H1 (cell line): ENCODE results near the gene RBL1. TPM values are rescaled to one million over a fixed set of nuclear protein-coding genes. Genes with fewer than 3 reads are reported as not detected.
A peak's percentile ranks its signal among the peaks of the same experiment; 100 is the strongest.

Source experiments
- ASH2L ChIP-seq: fragments of 200-600, 300-600 bp; sonication (generic); IDR thresholded peaks from one replicate; pipeline ENCODE4 v1.7.1; 2017; ENCODE audit warnings: low read length
- BCL11A ChIP-seq, 2 experiments: IDR thresholded peaks; one replicate each; pipeline ENCODE4 v1.6.1; 2011; ENCODE audit warnings: low read depth in 2 of 2, low read length in 2 of 2, mild to moderate bottlenecking in 2 of 2
- BRCA1 ChIP-seq: IDR thresholded peaks from 2 replicates; pipeline ENCODE4 v1.6.1; 2012; ENCODE audit warnings: low read depth, low read length, improper control_type of control experiment
- CHD1 ChIP-seq: IDR thresholded peaks from 2 replicates; pipeline ENCODE4 v1.6.1; 2012; ENCODE audit warnings: low read depth, low read length, improper control_type of control experiment
- CREB1 ChIP-seq: IDR thresholded peaks from 2 replicates; pipeline ENCODE4 v1.6.1; 2012; ENCODE audit warnings: inconsistent platforms
- CTBP2 ChIP-seq: IDR thresholded peaks from 2 replicates; pipeline ENCODE4 v1.7.0; 2011; ENCODE audit warnings: borderline replicate concordance, mild to moderate bottlenecking, moderate library complexity, mixed read lengths, low read length; ENCODE audit not compliant: insufficient read depth, insufficient read length
- GABPA ChIP-seq: IDR thresholded peaks from 2 replicates; pipeline ENCODE4 v1.6.1; 2011; ENCODE audit warnings: mild to moderate bottlenecking, low read length, moderate library complexity, borderline replicate concordance; ENCODE audit not compliant: insufficient read depth
- GTF2F1 ChIP-seq: IDR thresholded peaks from 2 replicates; pipeline ENCODE4 v1.6.1; 2012; ENCODE audit warnings: low read depth, low read length, improper control_type of control experiment, borderline replicate concordance
- HDAC2 ChIP-seq, 2 experiments: fragments of 300-600 bp in 1 of 2; sonication (generic) in 1 of 2; IDR thresholded peaks; 2 replicates each; pipeline ENCODE4 v1.6.1; 2011 to 2012; ENCODE audit warnings: low read depth in 2 of 2, low read length in 2 of 2, mild to moderate bottlenecking in 2 of 2, moderate library complexity in 2 of 2, borderline replicate concordance in 1 of 2, inconsistent platforms in 1 of 2
- JUND ChIP-seq: IDR thresholded peaks from 2 replicates; pipeline ENCODE4 v1.6.1; 2011; ENCODE audit warnings: mild to moderate bottlenecking, improper control_type of control experiment, low read length
- KDM5A ChIP-seq: fragments of 200-600 bp; IDR thresholded peaks from 2 replicates; pipeline ENCODE4 v1.7.1; 2012; ENCODE audit warnings: mild to moderate bottlenecking, low read length, inconsistent platforms, mixed read lengths
- NANOG ChIP-seq: IDR thresholded peaks from 2 replicates; pipeline ENCODE4 v1.6.1; 2011; ENCODE audit warnings: low read length, low read depth, mild to moderate bottlenecking, inconsistent platforms; ENCODE audit not compliant: insufficient read depth, poor library complexity, severe bottlenecking
- NRF1 ChIP-seq: IDR thresholded peaks from 2 replicates; pipeline ENCODE4 v1.6.1; 2011; ENCODE audit warnings: mild to moderate bottlenecking, low read depth, low read length, improper control_type of control experiment
- POU5F1 ChIP-seq: IDR thresholded peaks from 2 replicates; pipeline ENCODE4 v1.6.1; 2011; ENCODE audit warnings: low read depth, mild to moderate bottlenecking, low read length, moderate library complexity
- RFX5 ChIP-seq: IDR thresholded peaks from 2 replicates; pipeline ENCODE4 v1.6.1; 2011; ENCODE audit warnings: low read depth, low read length, improper control_type of control experiment, borderline replicate concordance
- SAP30 ChIP-seq: fragments of 300-600 bp; sonication (generic); IDR thresholded peaks from 2 replicates; pipeline ENCODE4 v1.7.1; 2012; ENCODE audit warnings: low read length, moderate library complexity, mild to moderate bottlenecking, inconsistent platforms; ENCODE audit not compliant: insufficient read depth, insufficient replicate concordance
- SIRT6 ChIP-seq: IDR thresholded peaks from one replicate; pipeline ENCODE4 v1.7.1; 2012; ENCODE audit warnings: low read length, inconsistent platforms
- SP4 ChIP-seq: IDR thresholded peaks from 2 replicates; pipeline ENCODE4 v1.6.1; 2012; ENCODE audit warnings: low read length, inconsistent platforms
- TAF1 ChIP-seq: IDR thresholded peaks from 2 replicates; pipeline ENCODE4 v1.6.1; 2011; ENCODE audit warnings: mild to moderate bottlenecking, low read depth, low read length
- polyA plus RNA-seq, 7 experiments: library from polyadenylated mRNA; depleted of rRNA in 3 of 7; stranded (reverse) in 5 of 7; unstranded in 2 of 7; fragments of >200 nt in 5 of 7; fragments of 200-250 nt in 2 of 7; gene quantifications; 1 replicate in 5 of 7; 2 replicates in 1 of 7; 4 replicates in 1 of 7; pipeline versions ENCODE4 v1.2.1 to v1.2.3, GENCODE V29; 2011 to 2013; ENCODE audit warnings: missing spikeins in 2 of 7, mixed read lengths in 2 of 7
- total RNA-seq: library from RNA; stranded (reverse); fragmentation: NEBNext Ultra II Directional; extraction: Animal tissue kit (Norgen Biotek cat#: 25700); gene quantifications from 2 replicates; pipeline ENCODE4 v1.2.1, GENCODE V29; 2021
- TF ChIP-seq, protein P1 (sequence below): IDR thresholded peaks from 2 replicates; pipeline ENCODE4 v1.6.1; 2011; ENCODE audit warnings: low read length, improper control_type of control experiment
- TF ChIP-seq, protein P2 (sequence below): IDR thresholded peaks from 2 replicates; pipeline ENCODE4 v1.6.1; 2012; ENCODE audit warnings: inconsistent platforms
- TF ChIP-seq, protein P3 (sequence below): IDR thresholded peaks from 2 replicates; pipeline ENCODE4 v1.6.1; 2011; ENCODE audit warnings: low read depth, mild to moderate bottlenecking, low read length; ENCODE audit not compliant: insufficient read depth

Gene RBL1
- total and polyA plus RNA-seq, 2 of the 8 experiments (the other 6 are each of a cell fraction or from before 2014, with no cell fraction given), result 3.2 to 12.3 TPM

DNA sequence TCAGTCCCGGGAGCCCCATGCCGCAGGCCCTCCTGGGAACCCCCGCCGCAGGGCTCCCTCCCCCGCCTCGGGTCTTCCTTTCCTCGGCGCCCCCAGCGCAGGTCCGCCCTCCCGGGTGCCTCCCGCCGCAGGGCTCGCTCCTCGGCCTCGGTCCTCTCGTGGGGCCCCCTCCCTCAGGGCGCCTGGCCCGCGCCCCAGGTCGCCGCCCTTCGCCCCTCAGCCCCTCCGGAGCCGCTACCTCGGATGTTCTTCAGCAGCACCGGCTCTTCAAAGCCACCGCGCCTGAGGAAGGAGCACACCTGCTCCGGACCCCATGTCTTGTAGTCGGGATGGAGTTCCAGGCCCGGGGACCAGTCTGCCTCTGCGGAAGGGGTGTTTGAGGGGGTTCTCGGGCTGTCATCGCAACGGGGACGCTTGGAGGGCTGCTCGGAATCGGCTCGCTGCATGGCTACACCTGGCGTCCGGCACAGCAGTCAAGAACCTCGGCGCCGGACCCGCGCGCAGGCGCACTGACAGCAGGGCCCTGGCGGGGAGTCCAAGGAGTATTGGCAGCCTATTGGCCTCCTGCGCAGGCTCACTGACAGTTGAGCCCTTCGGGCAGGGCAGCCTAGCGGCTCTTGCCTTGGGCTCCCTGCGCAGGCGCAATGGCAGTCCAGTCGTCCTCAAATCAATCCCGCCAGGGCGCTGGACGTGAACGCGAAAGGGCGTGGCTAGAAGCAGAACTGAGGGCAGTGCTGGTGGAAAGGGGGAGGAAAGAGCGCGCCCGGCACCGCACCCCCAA, 144.4 kb downstream of the RBL1 start, which contains the start of gene SAMHD1 (continued):
- TF ChIP-seq CTBP2 (no peak), RFX5 (no peak), TAF1 (peak; percentile 38; the same call in 1 of the 2 replicates), KDM5A (no peak), HDAC2 (IDR thresholded peaks at IDR 0.05; ENCODE audit: borderline replicate concordance in 1 of 2, low read depth in 2 of 2, low read length in 2 of 2) (peak; percentile 20 to 33; a peak in 1 of 4 replicates), SIRT6 (no peak), GTF2F1 (no peak), CREB1 (no peak), SP4 (no peak; the same call in 1 of the 2 replicates), NANOG (no peak), CHD1 (no peak), BCL11A (IDR thresholded peaks at IDR 0.05; ENCODE audit: low read depth in 2 of 2, low read length in 2 of 2) (no peak), POU5F1 (no peak), NRF1 (peak; percentile 100), GABPA (no peak), BRCA1 (no peak), JUND (no peak), SAP30 (peak; percentile 40), ASH2L (peak; percentile 62)
- TF ChIP-seq, protein P1, sequence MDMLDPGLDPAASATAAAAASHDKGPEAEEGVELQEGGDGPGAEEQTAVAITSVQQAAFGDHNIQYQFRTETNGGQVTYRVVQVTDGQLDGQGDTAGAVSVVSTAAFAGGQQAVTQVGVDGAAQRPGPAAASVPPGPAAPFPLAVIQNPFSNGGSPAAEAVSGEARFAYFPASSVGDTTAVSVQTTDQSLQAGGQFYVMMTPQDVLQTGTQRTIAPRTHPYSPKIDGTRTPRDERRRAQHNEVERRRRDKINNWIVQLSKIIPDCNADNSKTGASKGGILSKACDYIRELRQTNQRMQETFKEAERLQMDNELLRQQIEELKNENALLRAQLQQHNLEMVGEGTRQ, result no peak
- TF ChIP-seq, protein P2, sequence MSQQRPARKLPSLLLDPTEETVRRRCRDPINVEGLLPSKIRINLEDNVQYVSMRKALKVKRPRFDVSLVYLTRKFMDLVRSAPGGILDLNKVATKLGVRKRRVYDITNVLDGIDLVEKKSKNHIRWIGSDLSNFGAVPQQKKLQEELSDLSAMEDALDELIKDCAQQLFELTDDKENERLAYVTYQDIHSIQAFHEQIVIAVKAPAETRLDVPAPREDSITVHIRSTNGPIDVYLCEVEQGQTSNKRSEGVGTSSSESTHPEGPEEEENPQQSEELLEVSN, result peak; percentile 71
- TF ChIP-seq, protein P3, sequence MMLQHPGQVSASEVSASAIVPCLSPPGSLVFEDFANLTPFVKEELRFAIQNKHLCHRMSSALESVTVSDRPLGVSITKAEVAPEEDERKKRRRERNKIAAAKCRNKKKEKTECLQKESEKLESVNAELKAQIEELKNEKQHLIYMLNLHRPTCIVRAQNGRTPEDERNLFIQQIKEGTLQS, result no peak
